Ascending aorta (tissue), 2 donors: ENCODE data around the gene SH2D2A. TPM values are rescaled to one million over a fixed set of nuclear protein-coding genes. Genes with fewer than 3 reads are reported as not detected.

Source experiments
- DNase-seq, 2 donors: peaks; one replicate each; pipeline ENCODE4 v3.0.0-alpha.2; 2019; ENCODE audit warnings: low spot score in 2 of 2
- H3K27ac ChIP-seq, 2 donors: fragments of 200-600 bp; sonication (generic); one replicate each; pipeline ENCODE4 v1.5.1; 2016 to 2017; ENCODE audit warnings: mild to moderate bottlenecking in 1 of 2
- H3K27me3 ChIP-seq: fragments of 200-600 bp; sonication (generic); one replicate; pipeline ENCODE4 v1.5.1; 2017
- H3K36me3 ChIP-seq, 2 donors: fragments of 200-600 bp; sonication (generic); one replicate each; pipeline ENCODE4 v1.5.1; 2016
- H3K4me1 ChIP-seq, 2 donors: fragments of 200-600 bp; sonication (generic); one replicate each; pipeline ENCODE4 v1.5.1; 2016 to 2017; ENCODE audit warnings: mild to moderate bottlenecking in 1 of 2
- H3K4me3 ChIP-seq, 2 donors: fragments of 200-600 bp; sonication (generic); one replicate each; pipeline ENCODE4 v1.5.1; 2016 to 2017; ENCODE audit warnings: mild to moderate bottlenecking in 1 of 2
- H3K9me3 ChIP-seq, 2 donors: fragments of 200-600 bp; sonication (generic); one replicate each; pipeline ENCODE4 v1.5.1; 2016
- intact Hi-C: fragments of 100-400 bp; cut with DNase I; formaldehyde crosslinking; loops from one replicate; pipeline ENCODE4 v1.15.1; 2023
- total RNA-seq: library from RNA; depleted of rRNA; stranded (reverse); fragments of >200 nt; gene quantifications from one replicate; pipeline ENCODE4 v1.1.0, GENCODE V29; 2016
- TF ChIP-seq, protein P1 (sequence below), 3 experiments: fragments of 200-600 bp in 2 of 3; fragments of 450-650 bp in 1 of 3; sonication (generic) in 2 of 3; IDR thresholded peaks; one replicate each; pipeline ENCODE4 v1.5.1; 2016 to 2019; ENCODE audit warnings: antibody characterized with exemption in 3 of 3, mild to moderate bottlenecking in 1 of 3, moderate library complexity in 1 of 3

SH2D2A gene
- total RNA-seq, 1 donor from 2014 or later, result not detected

DNA sequence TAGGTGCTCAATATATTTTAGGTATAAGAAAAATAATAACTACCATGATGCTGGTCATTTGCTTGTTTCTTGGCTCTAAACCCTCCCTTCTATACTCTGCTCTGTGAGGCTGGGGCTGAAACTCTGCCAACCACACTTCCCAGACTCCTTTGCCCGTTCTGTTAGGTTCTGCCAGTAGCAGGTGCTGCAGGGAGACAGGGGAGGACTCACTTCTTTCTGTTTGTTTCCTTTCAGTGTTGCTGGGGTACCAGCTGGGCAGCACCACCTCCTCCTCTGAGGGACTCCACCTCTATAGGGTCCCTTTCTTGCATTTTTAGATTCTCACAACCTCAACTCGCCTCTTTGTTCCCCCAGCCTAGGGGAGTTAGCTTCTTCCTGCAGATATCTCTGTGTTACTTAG, 17.0 kb upstream of the SH2D2A start:
- H3K27me3 ChIP-seq, result no peaks in the 10 kb centered on the region
- H3K4me3 ChIP-seq, result no peak overlapping the region
- TF ChIP-seq, protein P1, sequence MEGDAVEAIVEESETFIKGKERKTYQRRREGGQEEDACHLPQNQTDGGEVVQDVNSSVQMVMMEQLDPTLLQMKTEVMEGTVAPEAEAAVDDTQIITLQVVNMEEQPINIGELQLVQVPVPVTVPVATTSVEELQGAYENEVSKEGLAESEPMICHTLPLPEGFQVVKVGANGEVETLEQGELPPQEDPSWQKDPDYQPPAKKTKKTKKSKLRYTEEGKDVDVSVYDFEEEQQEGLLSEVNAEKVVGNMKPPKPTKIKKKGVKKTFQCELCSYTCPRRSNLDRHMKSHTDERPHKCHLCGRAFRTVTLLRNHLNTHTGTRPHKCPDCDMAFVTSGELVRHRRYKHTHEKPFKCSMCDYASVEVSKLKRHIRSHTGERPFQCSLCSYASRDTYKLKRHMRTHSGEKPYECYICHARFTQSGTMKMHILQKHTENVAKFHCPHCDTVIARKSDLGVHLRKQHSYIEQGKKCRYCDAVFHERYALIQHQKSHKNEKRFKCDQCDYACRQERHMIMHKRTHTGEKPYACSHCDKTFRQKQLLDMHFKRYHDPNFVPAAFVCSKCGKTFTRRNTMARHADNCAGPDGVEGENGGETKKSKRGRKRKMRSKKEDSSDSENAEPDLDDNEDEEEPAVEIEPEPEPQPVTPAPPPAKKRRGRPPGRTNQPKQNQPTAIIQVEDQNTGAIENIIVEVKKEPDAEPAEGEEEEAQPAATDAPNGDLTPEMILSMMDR (IDR thresholded peaks at IDR 0.05), result no peak
- no peak for DNase-seq
- H3K4me1 ChIP-seq, result no peaks in the 10 kb centered on the region
- no peaks in the 10 kb centered on the region for H3K9me3 ChIP-seq
- intact Hi-C loops, result no loop called here
- H3K27ac ChIP-seq, result no peak overlapping the region
- no peaks in the 10 kb centered on the region for H3K36me3 ChIP-seq

DNA sequence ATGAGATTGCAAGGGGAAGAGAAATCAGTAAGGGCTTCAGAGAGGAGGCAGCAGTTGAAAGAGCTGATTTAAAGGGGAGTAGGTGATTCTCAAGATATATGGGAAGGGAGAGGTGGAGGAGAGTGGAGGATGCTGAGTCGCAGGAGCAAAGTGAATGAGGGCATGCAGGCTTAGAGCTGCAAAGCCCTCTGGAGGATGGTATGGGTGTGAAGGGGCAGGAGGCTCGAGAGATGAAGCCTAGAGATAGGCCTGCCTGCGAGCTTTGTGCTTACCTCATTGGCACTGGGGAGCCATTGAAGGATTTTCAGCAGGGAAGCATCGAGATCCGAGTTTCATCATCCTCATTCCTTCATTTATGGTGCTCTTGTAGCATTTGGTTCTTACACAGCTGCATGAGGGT, 15.8 kb upstream of the SH2D2A start:
- H3K27me3 ChIP-seq, result no peaks in the 10 kb centered on the region
- intact Hi-C loops, result no loop called here
- DNase-seq, result no peak
- no peaks in the 10 kb centered on the region for H3K9me3 ChIP-seq
- no peak overlapping the region for H3K27ac ChIP-seq
- no peaks in the 10 kb centered on the region for H3K36me3 ChIP-seq
- H3K4me3 ChIP-seq, result no peak overlapping the region
- TF ChIP-seq, protein P1 (IDR thresholded peaks at IDR 0.05), result no peak
- no peaks in the 10 kb centered on the region for H3K4me1 ChIP-seq

DNA sequence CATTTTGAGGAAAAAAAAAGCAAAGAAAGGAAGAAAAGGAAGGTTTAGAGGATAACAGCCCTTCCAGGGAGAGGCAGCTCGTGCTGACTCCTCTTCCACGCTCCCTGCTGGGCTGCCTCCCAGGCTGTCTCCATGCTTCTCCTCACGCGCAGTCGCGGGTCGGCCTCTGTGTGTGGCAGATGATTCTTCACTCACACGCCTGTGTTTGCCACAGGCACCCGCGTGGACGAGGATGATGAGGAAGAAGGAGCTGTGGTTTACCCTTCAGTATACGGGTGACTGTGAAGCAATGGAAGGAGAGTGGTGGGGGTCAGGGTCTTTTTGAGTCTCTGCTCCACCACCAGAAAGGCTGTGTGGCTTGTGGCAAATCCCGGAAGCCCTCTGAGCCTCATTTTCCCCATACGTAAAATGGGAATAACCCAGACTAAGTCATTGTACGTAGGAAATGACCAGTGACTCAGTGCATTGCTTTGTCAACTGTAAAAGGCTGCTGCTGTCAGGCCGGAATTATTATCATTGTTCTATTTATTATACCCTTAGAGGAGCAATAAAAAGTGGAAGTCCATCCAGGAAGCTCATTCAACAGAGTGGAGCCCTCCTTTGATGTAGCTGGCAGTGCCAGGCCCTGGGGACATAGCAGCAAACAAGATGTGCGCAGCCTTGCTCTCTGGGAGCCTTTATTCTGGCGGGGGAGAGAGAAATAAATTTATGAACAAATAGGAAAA, 11.9 kb upstream of the SH2D2A start:
- DNase-seq, result no peak
- Histone ChIP-seq H3K27ac (no peak overlapping the region), H3K27me3 (no peaks in the 10 kb centered on the region), H3K4me3 (no peak overlapping the region), H3K36me3 (no peaks in the 10 kb centered on the region), H3K4me1 (no peaks in the 10 kb centered on the region), H3K9me3 (no peaks in the 10 kb centered on the region)
- TF ChIP-seq, protein P1 (IDR thresholded peaks at IDR 0.05), result no peak
- intact Hi-C loops, result no loop called here

GRCh38 chr1:156826630-156827029, 10.0 kb upstream of the SH2D2A start:
- no peak overlapping the region for H3K27ac ChIP-seq
- no peaks in the 10 kb centered on the region for H3K36me3 ChIP-seq
- no peak overlapping the region for H3K4me3 ChIP-seq
- H3K27me3 ChIP-seq, result no peaks in the 10 kb centered on the region
- H3K4me1 ChIP-seq, result no peaks in the 10 kb centered on the region
- no peak for DNase-seq
- H3K9me3 ChIP-seq, result no peaks in the 10 kb centered on the region
- intact Hi-C loops, result no loop called here
- TF ChIP-seq, protein P1 (IDR thresholded peaks at IDR 0.05), result no peak

GRCh38 chr1:156823210-156823790, 6.7 kb upstream of the SH2D2A start:
- Histone ChIP-seq H3K36me3 (no peaks in the 10 kb centered on the region), H3K4me1 (no peaks in the 10 kb centered on the region), H3K4me3 (no peak overlapping the region), H3K27ac (no peak overlapping the region), H3K27me3 (no peaks in the 10 kb centered on the region), H3K9me3 (no peaks in the 10 kb centered on the region)
- TF ChIP-seq, protein P1 (IDR thresholded peaks at IDR 0.05), result no peak
- intact Hi-C loops, result no loop called here
- no peak for DNase-seq
